K562 (cell line): ENCODE results near the gene TUT7. TPM values are rescaled to one million over a fixed set of nuclear protein-coding genes. Genes with fewer than 3 reads are reported as not detected.

ENCODE experiments used
- ATAC-seq: fragments of 200-7000 bp; cut with Tn5 transposase; 3 replicates; pipeline ENCODE4 v1.9.1; 2020; ENCODE audit warnings: moderate library complexity
- BruUV-seq: library from RNA; stranded (reverse); fragments of 400-500 nt; replicated peaks from 2 replicates; lab custom pipeline; 2021; lab: Mats Ljungman, UMichigan
- CTCF ChIA-PET: fragments of 300-600 bp; formaldehyde crosslinking; extraction: SDS; loops from one replicate; lab custom pipeline; 2021; ENCODE audit warnings: low intra/inter-chr PET ratio; lab: Yijun Ruan, JAX
- POLR2A ChIA-PET: fragments of 300-600, 350-650 bp; sonication (Branson Sonifier 250); formaldehyde crosslinking; extraction: SDS; loops from one replicate; lab custom pipeline; 2021; ENCODE audit warnings: antibody characterized with exemption, inconsistent platforms; lab: Yijun Ruan, JAX
- DNase-seq, 4 experiments: peaks; one replicate each; pipeline versions ENCODE4 v3.0.0 to v3.0.0-alpha.2; 2011 to 2018; ENCODE audit warnings: low spot score in 3 of 4, mixed read lengths in 3 of 4; ENCODE audit errors: extremely low read depth in 1 of 4
- FAIRE-seq: peaks from 2 replicates; lab custom pipeline; 2011; peaks lifted over from hg19 to GRCh38; lab: Jason Lieb, UNC
- H2AFZ ChIP-seq: 2 replicates; pipeline ENCODE4 v1.6.0; 2011; ENCODE audit warnings: low read depth, low read length, control low read depth, inconsistent platforms
- H3K27ac ChIP-seq: fragments of 200-600 bp; 3 replicates; pipeline ENCODE4 v1.8.0; 2011; ENCODE audit warnings: low read depth, mild to moderate bottlenecking, control low read depth, inconsistent platforms, low read length, moderate library complexity, mixed read lengths; ENCODE audit errors: extremely low read depth
- H3K27me3 ChIP-seq, 2 experiments: fragments of 300-600 bp in 1 of 2; 2 replicates in 1 of 2; 3 replicates in 1 of 2; pipeline versions ENCODE4 v1.6.0 to v1.8.0; 2011; ENCODE audit warnings: inconsistent platforms in 2 of 2, low read length in 2 of 2, mild to moderate bottlenecking in 1 of 2, mixed read lengths in 1 of 2, moderate library complexity in 1 of 2; ENCODE audit not compliant: control insufficient read depth in 2 of 2, insufficient read depth in 2 of 2
- H3K36me3 ChIP-seq: fragments of 300-600 bp; 3 replicates; pipeline ENCODE4 v1.8.0; 2011; ENCODE audit warnings: mild to moderate bottlenecking, low read length, inconsistent platforms; ENCODE audit not compliant: control insufficient read depth, insufficient read depth
- H3K4me1 ChIP-seq, 2 experiments: fragments of 200-600 bp in 1 of 2; replicated peaks in 1 of 2; 2 replicates in 1 of 2; 3 replicates in 1 of 2; pipeline versions ENCODE4 v1.5.1 to v1.8.0; 2011; ENCODE audit warnings: inconsistent platforms in 2 of 2, low read length in 2 of 2, mild to moderate bottlenecking in 1 of 2, mixed read lengths in 1 of 2, moderate library complexity in 1 of 2; ENCODE audit not compliant: control insufficient read depth in 2 of 2, insufficient read depth in 2 of 2
- H3K4me2 ChIP-seq: 2 replicates; pipeline ENCODE4 v1.6.1; 2011; ENCODE audit warnings: low read length, control low read depth, inconsistent platforms, mixed read lengths; ENCODE audit not compliant: insufficient read depth
- H3K4me3 ChIP-seq: fragments of 200-600 bp; sonication (generic), shearing (Covaris generic); 2 replicates; pipeline ENCODE4 v1.5.1; 2016; ENCODE audit warnings: control low read depth, inconsistent platforms
- H3K79me2 ChIP-seq: fragments of 200-600 bp; 3 replicates; pipeline ENCODE4 v1.8.0; 2011; ENCODE audit warnings: low read length, inconsistent platforms; ENCODE audit not compliant: control insufficient read depth, insufficient read depth
- H3K9ac ChIP-seq, 2 experiments: 2 replicates each; pipeline versions ENCODE4 v1.6.0 to v1.6.1; 2011; ENCODE audit warnings: low read depth in 2 of 2, low read length in 2 of 2, control low read depth in 1 of 2, inconsistent platforms in 1 of 2, mild to moderate bottlenecking in 1 of 2, mixed read lengths in 1 of 2; ENCODE audit not compliant: insufficient read depth in 1 of 2
- H3K9me1 ChIP-seq: one replicate; pipeline ENCODE4 v1.6.0; 2011; ENCODE audit warnings: inconsistent platforms, mild to moderate bottlenecking, low read length, moderate library complexity; ENCODE audit not compliant: control insufficient read depth, insufficient read depth
- H3K9me3 ChIP-seq: replicated peaks from 2 replicates; pipeline ENCODE4 v1.5.1; 2011; ENCODE audit warnings: low read depth, low read length, inconsistent platforms; ENCODE audit not compliant: control insufficient read depth, insufficient read depth
- H4K20me1 ChIP-seq: replicated peaks from 2 replicates; pipeline ENCODE4 v1.6.1; 2011; ENCODE audit warnings: low read length, inconsistent platforms, mixed read lengths; ENCODE audit not compliant: control insufficient read depth, insufficient read depth
- ADNP ChIP-seq: fragments of 200-800 bp; sonication (Bioruptor generic); IDR thresholded peaks from 2 replicates; pipeline ENCODE4 v1.6.1; 2016; ENCODE audit warnings: missing genetic modification characterization, missing compliant biosample characterization
- GATAD2B ChIP-seq: fragments of 450-650 bp; IDR thresholded peaks from 2 replicates; pipeline ENCODE4 v1.6.1; 2017; ENCODE audit warnings: mild to moderate bottlenecking, borderline replicate concordance
- LCOR ChIP-seq: sonication (generic); formaldehyde crosslinking; IDR thresholded peaks from 2 replicates; pipeline ENCODE4 v1.8.0; 2022; ENCODE audit warnings: mild to moderate bottlenecking, missing genetic modification reagents
- MCM3 ChIP-seq: fragments of 450-650 bp; IDR thresholded peaks from 2 replicates; pipeline ENCODE4 v1.6.1; 2016
- POLR3G ChIP-seq: IDR thresholded peaks from 2 replicates; pipeline ENCODE4 v1.6.1; 2011; ENCODE audit not compliant: insufficient read length, insufficient replicate concordance; ENCODE audit errors: extremely low read depth
- TAF7 ChIP-seq: fragments of 450-650 bp; IDR thresholded peaks from 2 replicates; pipeline ENCODE4 v1.6.1; 2016; ENCODE audit warnings: missing genetic modification characterization, missing compliant biosample characterization
- ZNF778 ChIP-seq: fragments of 450-650 bp; formaldehyde crosslinking; IDR thresholded peaks from 2 replicates; pipeline ENCODE4 v1.4.0; 2020; ENCODE audit warnings: mild to moderate bottlenecking, moderate library complexity
- ZNF79 ChIP-seq: fragments of 250-450 bp; sonication (Bioruptor Pico); IDR thresholded peaks from 2 replicates; pipeline ENCODE4 v1.4.0; 2020; ENCODE audit warnings: low read depth, mild to moderate bottlenecking, moderate library complexity
- ZNF830 ChIP-seq: fragments of 250-450 bp; sonication (Bioruptor Pico); IDR thresholded peaks from 2 replicates; pipeline ENCODE4 v1.5.0; 2021; ENCODE audit warnings: mild to moderate bottlenecking
- WGBS: fragments of 100-300 bp; shearing (Covaris generic); methylation state at CpG from one replicate; pipeline ENCODE4 v1.1.6; 2016; ENCODE audit warnings: low coverage, mixed read lengths; ENCODE audit not compliant: insufficient coverage; ENCODE audit errors: missing lambda C conversion rate; 5-methylcytosine and 5-hydroxymethylcytosine counted together
- in situ Hi-C: fragments of 300-500 bp; cut with MboI; formaldehyde crosslinking; loops from 4 replicates; pipeline ENCODE4 v1.15.0; 2018; ENCODE audit warnings: inconsistent platforms, mixed read lengths
- intact Hi-C: fragments of 100-400 bp; cut with micrococcal nuclease; formaldehyde crosslinking; loops from 2 replicates; pipeline ENCODE4 v1.14.2; 2022
- polyA plus RNA-seq, 8 experiments: library from polyadenylated mRNA; depleted of rRNA in 4 of 8; stranded (reverse) in 5 of 8; unstranded in 3 of 8; fragments of >200 nt; fragmentation: Nextera tagmentation in 2 of 8; fragmentation: Illumina TruSeq in 1 of 8; extraction: Ambion mirVana in 2 of 8; extraction: Trizol in 1 of 8; gene quantifications; 2 replicates each; pipeline versions ENCODE4 v1.2.1 to v1.2.3, GENCODE V29; 2011 to 2014; ENCODE audit warnings: inconsistent platforms in 1 of 8, missing spikeins in 1 of 8
- total RNA-seq, 7 experiments: library from RNA; depleted of rRNA in 6 of 7; stranded (reverse); fragments of >200 nt in 6 of 7; fragmentation: Illumina TruSeq in 2 of 7; extraction: Trizol in 2 of 7; gene quantifications; 2 replicates each; pipeline versions ENCODE4 v1.2.1 to v1.2.3, GENCODE V29; 2011 to 2021; ENCODE audit warnings: low replicate concordance in 1 of 7
- TF ChIP-seq, protein P1 (sequence below): sonication (generic); formaldehyde crosslinking; IDR thresholded peaks from 2 replicates; pipeline ENCODE4 v1.8.0; 2022; ENCODE audit warnings: mild to moderate bottlenecking, missing genetic modification reagents, borderline replicate concordance
- TF ChIP-seq, protein P2 (sequence below): fragments of 450-650 bp; IDR thresholded peaks from 2 replicates; pipeline ENCODE4 v1.6.1; 2016; ENCODE audit warnings: borderline replicate concordance
- TF ChIP-seq, protein P3 (sequence below): fragments of 200-800 bp; sonication (Bioruptor generic); IDR thresholded peaks from 2 replicates; pipeline ENCODE4 v1.6.1; 2016; ENCODE audit warnings: missing genetic modification characterization, missing compliant biosample characterization

The TUT7 gene
- total and polyA plus RNA-seq, 9 of the 15 experiments (the other 6 are each of a cell fraction or from before 2014, with no cell fraction given): 5.9 to 26.9 (median 15.2) TPM

DNA sequence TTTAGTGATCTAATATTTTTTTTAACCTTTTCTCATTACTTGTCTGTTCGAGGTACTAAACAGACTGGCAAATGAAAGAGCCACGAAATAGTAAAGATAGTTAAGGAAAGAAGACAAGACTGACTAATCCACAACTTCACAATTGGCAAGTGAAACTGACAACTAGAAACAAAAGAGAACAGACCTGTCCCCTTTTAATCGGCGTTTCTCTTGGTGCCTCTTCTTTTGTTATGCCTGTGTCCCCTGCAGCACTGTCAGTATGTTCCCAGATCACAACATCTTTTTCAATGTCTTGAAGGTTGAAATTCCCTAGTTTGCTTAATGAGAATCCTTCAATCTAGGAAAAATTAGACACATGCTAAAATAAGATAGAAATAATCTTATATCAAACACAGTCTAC lies 26.1 kb downstream of the TUT7 start:
- Histone ChIP-seq H4K20me1 (no peaks in the 10 kb centered on the region), H3K27me3 (no peaks in the 10 kb centered on the region), H3K4me1 (no peaks in the 10 kb centered on the region), H2AFZ (no peak overlapping the region), H3K27ac (no peak overlapping the region), H3K9ac (no peak overlapping the region), H3K9me1 (no peaks in the 10 kb centered on the region), H3K4me2 (no peak overlapping the region), H3K4me3 (no peak overlapping the region), H3K79me2 (no peaks in the 10 kb centered on the region), H3K36me3 (peaks cover 55% of the 10 kb centered on the region), H3K9me3 (no peaks in the 10 kb centered on the region)
- in situ Hi-C loops (no loop called here), intact Hi-C loops (no loop called here)
- BruUV-seq: no TSS peak
- CTCF ChIA-PET: no interaction called here
- POLR2A ChIA-PET: no interaction called here
- ATAC-seq (no peak), DNase-seq (no peak), FAIRE-seq (no peak)
- WGBS: 88% methylated on average over 4 of the region's 4 CpGs
- TF ChIP-seq LCOR (CRISPR knock-in tag) (no peak), TAF7 (tag) (no peak), GATAD2B (no peak), ZNF79 (CRISPR knock-in tag) (no peak), ZNF830 (CRISPR knock-in tag) (no peak), MCM3 (no peak), ADNP (tag) (no peak), ZNF778 (CRISPR knock-in tag) (no peak), POLR3G (no peak)
- TF ChIP-seq, protein P1, sequence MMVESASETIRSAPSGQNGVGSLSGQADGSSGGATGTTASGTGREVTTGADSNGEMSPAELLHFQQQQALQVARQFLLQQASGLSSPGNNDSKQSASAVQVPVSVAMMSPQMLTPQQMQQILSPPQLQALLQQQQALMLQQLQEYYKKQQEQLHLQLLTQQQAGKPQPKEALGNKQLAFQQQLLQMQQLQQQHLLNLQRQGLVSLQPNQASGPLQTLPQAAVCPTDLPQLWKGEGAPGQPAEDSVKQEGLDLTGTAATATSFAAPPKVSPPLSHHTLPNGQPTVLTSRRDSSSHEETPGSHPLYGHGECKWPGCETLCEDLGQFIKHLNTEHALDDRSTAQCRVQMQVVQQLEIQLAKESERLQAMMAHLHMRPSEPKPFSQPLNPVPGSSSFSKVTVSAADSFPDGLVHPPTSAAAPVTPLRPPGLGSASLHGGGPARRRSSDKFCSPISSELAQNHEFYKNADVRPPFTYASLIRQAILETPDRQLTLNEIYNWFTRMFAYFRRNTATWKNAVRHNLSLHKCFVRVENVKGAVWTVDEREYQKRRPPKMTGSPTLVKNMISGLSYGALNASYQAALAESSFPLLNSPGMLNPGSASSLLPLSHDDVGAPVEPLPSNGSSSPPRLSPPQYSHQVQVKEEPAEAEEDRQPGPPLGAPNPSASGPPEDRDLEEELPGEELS: no peak
- TF ChIP-seq, protein P2, sequence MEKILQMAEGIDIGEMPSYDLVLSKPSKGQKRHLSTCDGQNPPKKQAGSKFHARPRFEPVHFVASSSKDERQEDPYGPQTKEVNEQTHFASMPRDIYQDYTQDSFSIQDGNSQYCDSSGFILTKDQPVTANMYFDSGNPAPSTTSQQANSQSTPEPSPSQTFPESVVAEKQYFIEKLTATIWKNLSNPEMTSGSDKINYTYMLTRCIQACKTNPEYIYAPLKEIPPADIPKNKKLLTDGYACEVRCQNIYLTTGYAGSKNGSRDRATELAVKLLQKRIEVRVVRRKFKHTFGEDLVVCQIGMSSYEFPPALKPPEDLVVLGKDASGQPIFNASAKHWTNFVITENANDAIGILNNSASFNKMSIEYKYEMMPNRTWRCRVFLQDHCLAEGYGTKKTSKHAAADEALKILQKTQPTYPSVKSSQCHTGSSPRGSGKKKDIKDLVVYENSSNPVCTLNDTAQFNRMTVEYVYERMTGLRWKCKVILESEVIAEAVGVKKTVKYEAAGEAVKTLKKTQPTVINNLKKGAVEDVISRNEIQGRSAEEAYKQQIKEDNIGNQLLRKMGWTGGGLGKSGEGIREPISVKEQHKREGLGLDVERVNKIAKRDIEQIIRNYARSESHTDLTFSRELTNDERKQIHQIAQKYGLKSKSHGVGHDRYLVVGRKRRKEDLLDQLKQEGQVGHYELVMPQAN: no peak
- TF ChIP-seq, protein P3, sequence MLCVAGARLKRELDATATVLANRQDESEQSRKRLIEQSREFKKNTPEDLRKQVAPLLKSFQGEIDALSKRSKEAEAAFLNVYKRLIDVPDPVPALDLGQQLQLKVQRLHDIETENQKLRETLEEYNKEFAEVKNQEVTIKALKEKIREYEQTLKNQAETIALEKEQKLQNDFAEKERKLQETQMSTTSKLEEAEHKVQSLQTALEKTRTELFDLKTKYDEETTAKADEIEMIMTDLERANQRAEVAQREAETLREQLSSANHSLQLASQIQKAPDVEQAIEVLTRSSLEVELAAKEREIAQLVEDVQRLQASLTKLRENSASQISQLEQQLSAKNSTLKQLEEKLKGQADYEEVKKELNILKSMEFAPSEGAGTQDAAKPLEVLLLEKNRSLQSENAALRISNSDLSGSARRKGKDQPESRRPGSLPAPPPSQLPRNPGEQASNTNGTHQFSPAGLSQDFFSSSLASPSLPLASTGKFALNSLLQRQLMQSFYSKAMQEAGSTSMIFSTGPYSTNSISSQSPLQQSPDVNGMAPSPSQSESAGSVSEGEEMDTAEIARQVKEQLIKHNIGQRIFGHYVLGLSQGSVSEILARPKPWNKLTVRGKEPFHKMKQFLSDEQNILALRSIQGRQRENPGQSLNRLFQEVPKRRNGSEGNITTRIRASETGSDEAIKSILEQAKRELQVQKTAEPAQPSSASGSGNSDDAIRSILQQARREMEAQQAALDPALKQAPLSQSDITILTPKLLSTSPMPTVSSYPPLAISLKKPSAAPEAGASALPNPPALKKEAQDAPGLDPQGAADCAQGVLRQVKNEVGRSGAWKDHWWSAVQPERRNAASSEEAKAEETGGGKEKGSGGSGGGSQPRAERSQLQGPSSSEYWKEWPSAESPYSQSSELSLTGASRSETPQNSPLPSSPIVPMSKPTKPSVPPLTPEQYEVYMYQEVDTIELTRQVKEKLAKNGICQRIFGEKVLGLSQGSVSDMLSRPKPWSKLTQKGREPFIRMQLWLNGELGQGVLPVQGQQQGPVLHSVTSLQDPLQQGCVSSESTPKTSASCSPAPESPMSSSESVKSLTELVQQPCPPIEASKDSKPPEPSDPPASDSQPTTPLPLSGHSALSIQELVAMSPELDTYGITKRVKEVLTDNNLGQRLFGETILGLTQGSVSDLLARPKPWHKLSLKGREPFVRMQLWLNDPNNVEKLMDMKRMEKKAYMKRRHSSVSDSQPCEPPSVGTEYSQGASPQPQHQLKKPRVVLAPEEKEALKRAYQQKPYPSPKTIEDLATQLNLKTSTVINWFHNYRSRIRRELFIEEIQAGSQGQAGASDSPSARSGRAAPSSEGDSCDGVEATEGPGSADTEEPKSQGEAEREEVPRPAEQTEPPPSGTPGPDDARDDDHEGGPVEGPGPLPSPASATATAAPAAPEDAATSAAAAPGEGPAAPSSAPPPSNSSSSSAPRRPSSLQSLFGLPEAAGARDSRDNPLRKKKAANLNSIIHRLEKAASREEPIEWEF (CRISPR knock-in tag): no peak
